H9 (cell line): ENCODE measurements around the gene UGT1A6. TPM values are rescaled to one million over a fixed set of nuclear protein-coding genes. Genes with fewer than 3 reads are reported as not detected.

Experiments
- DNase-seq: peaks from one replicate; pipeline ENCODE4 v3.0.0-alpha.2; 2017
- H2AFZ ChIP-seq: one replicate; pipeline ENCODE4 v1.6.1; 2013; ENCODE audit warnings: mild to moderate bottlenecking, low read length, control low read depth, moderate library complexity
- H2AK5ac ChIP-seq: 2 replicates; pipeline ENCODE4 v1.6.1; 2013; ENCODE audit warnings: low read length, control low read depth, mixed read lengths; ENCODE audit not compliant: insufficient read length
- H2BK120ac ChIP-seq: one replicate; pipeline ENCODE4 v1.6.1; 2013; ENCODE audit warnings: low read depth, mild to moderate bottlenecking, low read length, control low read depth, inconsistent platforms; ENCODE audit not compliant: poor library complexity, severe bottlenecking
- H2BK12ac ChIP-seq: 2 replicates; pipeline ENCODE4 v1.6.1; 2013; ENCODE audit warnings: low read length, control low read depth, mixed read lengths, low read depth; ENCODE audit not compliant: insufficient read length
- H2BK15ac ChIP-seq: 2 replicates; pipeline ENCODE4 v1.6.1; 2013; ENCODE audit warnings: low read depth, low read length, control low read depth
- H2BK20ac ChIP-seq: one replicate; pipeline ENCODE4 v1.6.1; 2013; ENCODE audit warnings: low read depth, mild to moderate bottlenecking, low read length, control low read depth, inconsistent platforms; ENCODE audit not compliant: poor library complexity, severe bottlenecking
- H2BK5ac ChIP-seq: 2 replicates; pipeline ENCODE4 v1.6.1; 2013; ENCODE audit warnings: low read length, control low read depth, mixed read lengths; ENCODE audit not compliant: insufficient read length
- H3K14ac ChIP-seq: 2 replicates; pipeline ENCODE4 v1.6.1; 2013; ENCODE audit warnings: low read length, control low read depth; ENCODE audit not compliant: insufficient read depth
- H3K18ac ChIP-seq: 2 replicates; pipeline ENCODE4 v1.6.1; 2013; ENCODE audit warnings: low read depth, mild to moderate bottlenecking, mixed read lengths, low read length, control low read depth; ENCODE audit not compliant: insufficient read length
- H3K23ac ChIP-seq: 2 replicates; pipeline ENCODE4 v1.6.1; 2013; ENCODE audit warnings: low read length, control low read depth, mixed read lengths, low read depth; ENCODE audit not compliant: insufficient read length
- H3K23me2 ChIP-seq: 2 replicates; pipeline ENCODE4 v1.6.1; 2013; ENCODE audit warnings: low read depth, mild to moderate bottlenecking, mixed read lengths, low read length, control low read depth; ENCODE audit not compliant: insufficient read length, poor library complexity, severe bottlenecking
- H3K27ac ChIP-seq: 2 replicates; pipeline ENCODE4 v1.5.1; 2013; ENCODE audit warnings: low read length, control low read depth, mixed read lengths, low read depth; ENCODE audit not compliant: insufficient read length
- H3K27me3 ChIP-seq: 2 replicates; pipeline ENCODE4 v1.6.1; 2013; ENCODE audit warnings: low read length, control low read depth, inconsistent platforms; ENCODE audit not compliant: insufficient read depth
- H3K4ac ChIP-seq: 2 replicates; pipeline ENCODE4 v1.6.1; 2013; ENCODE audit warnings: low read depth, mild to moderate bottlenecking, control low read depth, inconsistent platforms, low read length, moderate library complexity
- H3K4me1 ChIP-seq: 2 replicates; pipeline ENCODE4 v1.6.1; 2013; ENCODE audit warnings: low read length, control low read depth, inconsistent platforms; ENCODE audit not compliant: insufficient read depth
- H3K4me2 ChIP-seq: 2 replicates; pipeline ENCODE4 v1.6.1; 2013; ENCODE audit warnings: low read length, control low read depth, mixed read lengths; ENCODE audit not compliant: insufficient read length, insufficient read depth
- H3K56ac ChIP-seq: 2 replicates; pipeline ENCODE4 v1.6.1; 2013; ENCODE audit warnings: low read depth, mild to moderate bottlenecking, mixed read lengths, low read length, control low read depth; ENCODE audit not compliant: insufficient read length
- H3K79me1 ChIP-seq: 2 replicates; pipeline ENCODE4 v1.6.1; 2013; ENCODE audit warnings: low read depth, mild to moderate bottlenecking, moderate library complexity, low read length, control low read depth, inconsistent platforms; ENCODE audit not compliant: insufficient read depth, poor library complexity, severe bottlenecking
- H3K79me2 ChIP-seq: 2 replicates; pipeline ENCODE4 v1.6.1; 2013; ENCODE audit warnings: low read length, control low read depth, inconsistent platforms; ENCODE audit not compliant: insufficient read depth
- H3K9ac ChIP-seq: 2 replicates; pipeline ENCODE4 v1.6.1; 2013; ENCODE audit warnings: low read length, control low read depth, mixed read lengths; ENCODE audit not compliant: insufficient read length; ENCODE audit errors: extremely low read depth
- H3K9me3 ChIP-seq: one replicate; pipeline ENCODE4 v1.6.1; 2013; ENCODE audit warnings: low read depth, low read length, inconsistent platforms; ENCODE audit not compliant: control insufficient read depth
- H3T11ph ChIP-seq: one replicate; pipeline ENCODE4 v1.6.1; 2013; ENCODE audit warnings: mild to moderate bottlenecking, low read length, control low read depth, inconsistent platforms
- H4K20me1 ChIP-seq: one replicate; pipeline ENCODE4 v1.6.1; 2013; ENCODE audit not compliant: control insufficient read depth, insufficient read length, insufficient read depth
- H4K5ac ChIP-seq: 2 replicates; pipeline ENCODE4 v1.6.1; 2013; ENCODE audit warnings: low read depth, mild to moderate bottlenecking, mixed read lengths, low read length, control low read depth; ENCODE audit not compliant: insufficient read length
- H4K8ac ChIP-seq: replicated peaks from 2 replicates; pipeline ENCODE4 v1.6.1; 2013; ENCODE audit warnings: low read length, control low read depth, mixed read lengths, low read depth; ENCODE audit not compliant: insufficient read length
- H4K91ac ChIP-seq: 2 replicates; pipeline ENCODE4 v1.6.1; 2013; ENCODE audit warnings: low read depth, mild to moderate bottlenecking, moderate library complexity, mixed read lengths, low read length, control low read depth; ENCODE audit not compliant: insufficient read length
- H3K27ac Mint-ChIP-seq, 3 experiments: 2 replicates in 2 of 3; 3 replicates in 1 of 3; pipeline ENCODE4 v1.8.0; 2020 to 2021; ENCODE audit warnings: mixed read lengths in 3 of 3, mild to moderate bottlenecking in 1 of 3, moderate library complexity in 1 of 3
- H3K27me3 Mint-ChIP-seq: 2 replicates; pipeline ENCODE4 v1.8.0; 2021; ENCODE audit warnings: low read depth, mild to moderate bottlenecking, moderate library complexity, mixed read lengths
- H3K36me3 Mint-ChIP-seq, 3 experiments: 2 replicates in 2 of 3; 3 replicates in 1 of 3; pipeline ENCODE4 v1.8.0; 2020 to 2021; ENCODE audit warnings: low read depth in 3 of 3, mixed read lengths in 3 of 3; ENCODE audit not compliant: insufficient read depth in 1 of 3
- H3K4me1 Mint-ChIP-seq, 2 experiments: 2 replicates each; pipeline ENCODE4 v1.8.0; 2020; ENCODE audit warnings: mixed read lengths in 2 of 2
- H3K4me3 Mint-ChIP-seq, 2 experiments: 2 replicates in 1 of 2; 3 replicates in 1 of 2; pipeline ENCODE4 v1.8.0; 2020 to 2021; ENCODE audit warnings: mild to moderate bottlenecking in 2 of 2, mixed read lengths in 2 of 2, moderate library complexity in 1 of 2
- H3K9me3 Mint-ChIP-seq, 2 experiments: 2 replicates in 1 of 2; 3 replicates in 1 of 2; pipeline ENCODE4 v1.8.0; 2020; ENCODE audit warnings: mild to moderate bottlenecking in 2 of 2, mixed read lengths in 2 of 2, moderate library complexity in 1 of 2
- WGBS: extraction: QIAGEN DNeasy Blood & Tissue Kit; methylation state at CpG from one replicate; pipeline ENCODE4 v1.1.7; 2013; ENCODE audit warnings: missing lambda C conversion rate, low lambda C conversion rate, mixed read lengths; ENCODE audit not compliant: insufficient read length; ENCODE audit errors: extremely low coverage; 5-methylcytosine and 5-hydroxymethylcytosine counted together
- total RNA-seq: library from RNA; stranded (reverse); gene quantifications from 2 replicates; pipeline ENCODE4 v1.2.1, GENCODE V29; 2021
- TF ChIP-seq, protein P1 (sequence below): fragments of 200-600 bp; sonication (generic); conservative IDR thresholded peaks from 3 replicates; pipeline ENCODE4 v1.8.0; 2021; ENCODE audit warnings: antibody characterized with exemption, mild to moderate bottlenecking

The UGT1A6 gene
- total RNA-seq, 1 experiment from 2014 or later: not detected

- Histone ChIP-seq H3K9me3 (no peaks in the 10 kb centered on the region), H4K8ac (no peak overlapping the region), H3K14ac (no peak overlapping the region), H2BK12ac (no peak overlapping the region), H3K27ac (no peak overlapping the region), H3K18ac (no peak overlapping the region), H3K79me1 (no peaks in the 10 kb centered on the region), H3K4me2 (no peak overlapping the region), H3K4ac (no peak overlapping the region), H4K20me1 (no peaks in the 10 kb centered on the region), H3K27me3 (no peaks in the 10 kb centered on the region), H2BK20ac (no peak overlapping the region), H4K5ac (no peak overlapping the region), H3K56ac (no peak overlapping the region), H3K23ac (no peak overlapping the region), H2AFZ (no peak overlapping the region), H3T11ph (no peak overlapping the region), H2BK5ac (no peak overlapping the region), H4K91ac (no peak overlapping the region), H3K4me1 (peaks cover 2% of the 10 kb centered on the region; the same call in 1 of the 2 replicates), H3K9ac (no peak overlapping the region), H3K79me2 (no peaks in the 10 kb centered on the region), H2AK5ac (no peak overlapping the region), H2BK15ac (no peak overlapping the region), H2BK120ac (no peak overlapping the region), H3K23me2 (no peaks in the 10 kb centered on the region)
- TF ChIP-seq, protein P1, sequence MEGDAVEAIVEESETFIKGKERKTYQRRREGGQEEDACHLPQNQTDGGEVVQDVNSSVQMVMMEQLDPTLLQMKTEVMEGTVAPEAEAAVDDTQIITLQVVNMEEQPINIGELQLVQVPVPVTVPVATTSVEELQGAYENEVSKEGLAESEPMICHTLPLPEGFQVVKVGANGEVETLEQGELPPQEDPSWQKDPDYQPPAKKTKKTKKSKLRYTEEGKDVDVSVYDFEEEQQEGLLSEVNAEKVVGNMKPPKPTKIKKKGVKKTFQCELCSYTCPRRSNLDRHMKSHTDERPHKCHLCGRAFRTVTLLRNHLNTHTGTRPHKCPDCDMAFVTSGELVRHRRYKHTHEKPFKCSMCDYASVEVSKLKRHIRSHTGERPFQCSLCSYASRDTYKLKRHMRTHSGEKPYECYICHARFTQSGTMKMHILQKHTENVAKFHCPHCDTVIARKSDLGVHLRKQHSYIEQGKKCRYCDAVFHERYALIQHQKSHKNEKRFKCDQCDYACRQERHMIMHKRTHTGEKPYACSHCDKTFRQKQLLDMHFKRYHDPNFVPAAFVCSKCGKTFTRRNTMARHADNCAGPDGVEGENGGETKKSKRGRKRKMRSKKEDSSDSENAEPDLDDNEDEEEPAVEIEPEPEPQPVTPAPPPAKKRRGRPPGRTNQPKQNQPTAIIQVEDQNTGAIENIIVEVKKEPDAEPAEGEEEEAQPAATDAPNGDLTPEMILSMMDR: no peak
- H3K27me3 Mint-ChIP-seq: peaks cover 8% of the 10 kb centered on the region
- no peak overlapping the region for H3K27ac Mint-ChIP-seq
- no CpG with 5 or more reads among the region's 7 CpGs for WGBS
- H3K4me3 Mint-ChIP-seq: no peak overlapping the region
- H3K4me1 Mint-ChIP-seq: peaks cover 5 to 6% of the 10 kb centered on the region in 2 experiments; a peak in 3 of 4 replicates
- peaks cover 0 to 3% of the 10 kb centered on the region in 2 experiments; a peak in 1 of 5 replicates for H3K9me3 Mint-ChIP-seq
- no peaks in the 10 kb centered on the region; a peak in 1 of 7 replicates for H3K36me3 Mint-ChIP-seq
- no peak for DNase-seq
Measured at GRCh38 chr2:233764264-233764663, 71.6 kb downstream of the UGT1A6 start.
